Spleen (tissue), 11 donors: ENCODE measurements around the gene MKNK1. TPM values are rescaled to one million over a fixed set of nuclear protein-coding genes. Genes with fewer than 3 reads are reported as not detected.

Experiments used
- DNase-seq: peaks from one replicate; pipeline ENCODE4 v3.0.0-alpha.2; 2020
- H3K27ac ChIP-seq, 8 donors: fragments of 200-600 bp; sonication (generic) in 7 of 8; 1 replicate in 4 of 8; 2 replicates in 4 of 8; pipeline versions ENCODE4 v1.5.0 to v1.8.0; 2016 to 2021; ENCODE audit warnings: inconsistent platforms in 4 of 8, mild to moderate bottlenecking in 4 of 8, moderate library complexity in 1 of 8
- H3K27me3 ChIP-seq, 7 donors: fragments of 200-600 bp; sonication (generic) in 6 of 7; replicated peaks in 1 of 7; 1 replicate in 4 of 7; 2 replicates in 3 of 7; pipeline versions ENCODE4 v1.5.0 to v1.8.0; 2016 to 2021; ENCODE audit warnings: inconsistent platforms in 3 of 7, mild to moderate bottlenecking in 1 of 7
- H3K36me3 ChIP-seq, 6 donors: fragments of 200-600 bp; sonication (generic) in 5 of 6; 1 replicate in 4 of 6; 2 replicates in 2 of 6; pipeline versions ENCODE4 v1.5.0 to v1.8.0; 2016 to 2021; ENCODE audit warnings: inconsistent platforms in 2 of 6
- H3K4me1 ChIP-seq, 6 donors: fragments of 200-600 bp; sonication (generic) in 5 of 6; 1 replicate in 3 of 6; 2 replicates in 3 of 6; pipeline versions ENCODE4 v1.5.0 to v1.8.0; 2016 to 2021; ENCODE audit warnings: inconsistent platforms in 3 of 6
- H3K4me3 ChIP-seq, 8 donors: fragments of 200-600 bp; sonication (generic) in 7 of 8; 1 replicate in 4 of 8; 2 replicates in 4 of 8; pipeline versions ENCODE4 v1.5.0 to v1.8.0; 2016 to 2021; ENCODE audit warnings: inconsistent platforms in 4 of 8, mild to moderate bottlenecking in 4 of 8, moderate library complexity in 2 of 8
- H3K9me3 ChIP-seq, 8 donors: fragments of 200-600 bp; sonication (generic) in 7 of 8; 1 replicate in 4 of 8; 2 replicates in 4 of 8; pipeline versions ENCODE4 v1.5.0 to v1.8.0; 2016 to 2021; ENCODE audit warnings: inconsistent platforms in 4 of 8
- CTCF ChIP-seq, 11 experiments: fragments of 200-600 bp in 7 of 11; fragments of 450-650 bp in 4 of 11; sonication (generic) in 4 of 11; IDR thresholded peaks in 8 of 11; conservative IDR thresholded peaks in 3 of 11; 1 replicate in 7 of 11; 2 replicates in 4 of 11; pipeline versions ENCODE4 v1.4.0 to v1.8.0; 2016 to 2021; ENCODE audit warnings: antibody characterized with exemption in 11 of 11, inconsistent platforms in 4 of 11, mild to moderate bottlenecking in 1 of 11
- POLR2A ChIP-seq, 3 donors: fragments of 450-650 bp; IDR thresholded peaks; one replicate each; pipeline ENCODE4 v1.5.1; 2017; ENCODE audit warnings: antibody characterized with exemption in 3 of 3, mild to moderate bottlenecking in 1 of 3
- POLR2AphosphoS5 ChIP-seq, 3 donors: sonication (generic); formaldehyde crosslinking; IDR thresholded peaks; one replicate each; pipeline ENCODE4 v1.5.1; 2017; ENCODE audit warnings: antibody characterized with exemption in 3 of 3
- WGBS, 5 donors: extraction: QIAGEN DNeasy Blood & Tissue Kit in 3 of 5; methylation state at CpG; one replicate each; pipeline versions ENCODE4 v1.1.5 to v1.1.7; 2013 to 2018; 5-methylcytosine and 5-hydroxymethylcytosine counted together
- intact Hi-C: fragments of 100-400 bp; cut with DNase I; formaldehyde crosslinking; loops from one replicate; pipeline ENCODE4 v1.15.0; 2023; ENCODE audit warnings: low total_unique reads
- polyA plus RNA-seq, 3 donors: library from polyadenylated mRNA; stranded (reverse); fragments of 200-250 nt; gene quantifications; one replicate each; pipeline ENCODE4 v1.2.1, GENCODE V29; 2013
- total RNA-seq, 7 donors: library from RNA; depleted of rRNA in 3 of 7; stranded (reverse); fragments of >200 nt in 3 of 7; fragmentation: NEBNext Ultra II Directional in 4 of 7; extraction: Animal tissue kit (Norgen Biotek cat#: 25700) in 4 of 7; gene quantifications; one replicate each; pipeline versions ENCODE4 v1.1.0 to v1.2.1, GENCODE V29; 2016 to 2021
- donor health status: healthy with polysubstance abuse.
- donor health status: DM: no; HTN: no; CAD: no; lungs with moderate emphysema.
- donor health status: DM: no; HTN: no; CAD: no.
- donor health status: Bipolar disorder and iron deficiency.
- donor health status: healthy.
- donor health status: DM: no; HTN: no; CAD: no.
- donor health status: DM: yes; HTN: yes; CAD: no.

The MKNK1 gene
- total and polyA plus RNA-seq, 10 donors, result 19.2 to 169 (median 91.1) TPM

- Histone ChIP-seq H3K36me3 (peaks cover 0 to 41% (median 25%) of the 10 kb centered on the region in 6 donors), H3K4me1 (peaks cover 0 to 2% (median 0%) of the 10 kb centered on the region in 6 donors), H3K27me3 (peaks cover 0 to 9% (median 0%) of the 10 kb centered on the region in 7 donors), H3K27ac (no peak overlapping the region), H3K4me3 (no peak overlapping the region), H3K9me3 (no peaks in the 10 kb centered on the region)
- no peak for DNase-seq
- intact Hi-C loops, result no loop called here
- TF ChIP-seq POLR2AphosphoS5 (IDR thresholded peaks at IDR 0.05) (peak in 1 of 3 donors; percentile 64), POLR2A (IDR thresholded peaks at IDR 0.05) (no peak), CTCF (IDR thresholded peaks at IDR 0.05 in 8 of 11, conservative IDR thresholded peaks at IDR 0.05 in 3 of 11) (no peak)
- 75 to 85% (median 78%) methylated on average over 7 of the region's 7 CpGs for WGBS, 5 donors
Observed at GRCh38 chr1:46555826-46556619, 48.0 kb downstream of the MKNK1 start.

- Histone ChIP-seq H3K36me3 (peaks cover 0 to 28% (median 15%) of the 10 kb centered on the region in 6 donors), H3K27me3 (peaks cover 0 to 21% (median 0%) of the 10 kb centered on the region in 7 donors), H3K4me1 (peaks cover 0 to 5% (median 0%) of the 10 kb centered on the region in 6 donors), H3K9me3 (no peaks in the 10 kb centered on the region), H3K27ac (no peak overlapping the region), H3K4me3 (no peak overlapping the region)
- DNase-seq, result peak; percentile 55
- intact Hi-C loops, result no loop called here
- WGBS, 5 donors, result 77 to 90% (median 86%) methylated on average over 9 to 12 of the region's 12 CpGs
- no peak for TF ChIP-seq CTCF (IDR thresholded peaks at IDR 0.05 in 8 of 11, conservative IDR thresholded peaks at IDR 0.05 in 3 of 11)
- no peak for TF ChIP-seq POLR2AphosphoS5 (IDR thresholded peaks at IDR 0.05)
- no peak for TF ChIP-seq POLR2A (IDR thresholded peaks at IDR 0.05)
Observed at GRCh38 chr1:46554597-46555381, 49.3 kb downstream of the MKNK1 start.

DNA sequence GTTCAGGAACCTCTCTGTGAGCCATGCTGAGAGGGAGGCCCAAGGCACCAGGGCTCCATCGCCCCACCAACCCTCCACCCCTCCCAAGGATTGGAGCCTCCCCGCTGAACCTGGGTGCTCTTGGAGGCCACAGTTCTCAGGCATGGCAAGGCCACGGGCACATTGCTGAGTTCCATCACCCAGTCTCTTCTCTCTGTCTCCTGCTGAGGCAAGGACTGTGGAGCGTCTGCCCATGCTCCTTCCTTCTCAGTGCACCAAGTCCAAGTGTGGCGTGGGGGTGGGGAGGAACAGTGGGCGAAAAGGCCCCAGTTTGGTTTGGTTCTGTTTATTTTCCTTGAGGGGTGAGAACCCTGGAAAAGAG is 49.9 kb downstream of the MKNK1 start:
- 77 to 92% (median 91%) methylated on average over 4 to 6 of the region's 6 CpGs for WGBS, 5 donors
- H3K36me3 ChIP-seq, result peaks cover 0 to 23% (median 13%) of the 10 kb centered on the region in 6 donors
- H3K9me3 ChIP-seq, result no peaks in the 10 kb centered on the region
- DNase-seq, result no peak
- peaks cover 0 to 27% (median 0%) of the 10 kb centered on the region in 7 donors for H3K27me3 ChIP-seq
- no peak overlapping the region for H3K4me3 ChIP-seq
- intact Hi-C loops, result no loop called here
- no peak overlapping the region for H3K27ac ChIP-seq
- no peak for TF ChIP-seq POLR2AphosphoS5 (IDR thresholded peaks at IDR 0.05)
- TF ChIP-seq CTCF (IDR thresholded peaks at IDR 0.05 in 8 of 11, conservative IDR thresholded peaks at IDR 0.05 in 3 of 11), result no peak
- no peak for TF ChIP-seq POLR2A (IDR thresholded peaks at IDR 0.05)
- H3K4me1 ChIP-seq, result peaks cover 0 to 11% (median 0%) of the 10 kb centered on the region in 6 donors

DNA sequence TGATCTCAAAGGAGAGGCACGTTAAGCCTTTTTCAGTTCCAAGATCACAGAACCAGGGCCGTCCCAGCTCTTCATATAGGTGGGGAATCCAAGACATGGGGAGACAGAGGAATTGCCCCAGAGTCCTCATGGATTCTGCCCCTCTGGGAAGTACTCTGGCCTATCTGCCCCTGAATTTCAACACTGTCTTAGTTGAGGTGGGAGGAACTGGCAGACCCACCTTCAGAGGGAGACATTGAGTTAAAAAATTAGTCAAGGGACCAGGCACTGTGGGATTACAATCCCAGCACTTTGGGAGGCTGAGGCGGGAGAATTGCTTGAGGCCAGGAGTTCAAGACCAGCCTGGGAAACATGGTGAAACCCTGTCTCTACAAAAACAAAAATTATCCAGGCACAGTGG is 50.6 kb downstream of the MKNK1 start:
- WGBS, 5 donors, result 82 to 92% (median 88%) methylated on average over 3 of the region's 3 CpGs
- no peak overlapping the region for H3K27ac ChIP-seq
- intact Hi-C loops, result no loop called here
- peaks cover 0 to 15% (median 7%) of the 10 kb centered on the region in 6 donors for H3K36me3 ChIP-seq
- peaks cover 0 to 29% (median 0%) of the 10 kb centered on the region in 7 donors for H3K27me3 ChIP-seq
- TF ChIP-seq CTCF (IDR thresholded peaks at IDR 0.05 in 8 of 11, conservative IDR thresholded peaks at IDR 0.05 in 3 of 11) (no peak), POLR2AphosphoS5 (IDR thresholded peaks at IDR 0.05) (no peak), POLR2A (IDR thresholded peaks at IDR 0.05) (no peak)
- no peak for DNase-seq
- H3K4me3 ChIP-seq, result no peak overlapping the region
- H3K9me3 ChIP-seq, result no peaks in the 10 kb centered on the region
- peaks cover 0 to 12% (median 0%) of the 10 kb centered on the region in 6 donors for H3K4me1 ChIP-seq
